ENCODE measurements around the gene ZBED6. TPM values are rescaled to one million over a fixed set of nuclear protein-coding genes. Genes with fewer than 3 reads are reported as not detected.

The ZBED6 gene
- total and polyA plus RNA-seq, 10 of the 15 experiments (the other 5 are each of a cell fraction or from before 2014, with no cell fraction given) = 0.13 to 15.9 (median 4.8) TPM

GRCh38 chr1:203778789-203779188 is 16.6 kb upstream of the ZBED6 start (continued):
- no peak for TF ChIP-seq CTCF (IDR thresholded peaks at IDR 0.05 in 2 of 3, conservative IDR thresholded peaks at IDR 0.05 in 1 of 3; ENCODE audit: control insufficient read depth in 2 of 3, extremely low read depth in 1 of 3, insufficient read depth in 1 of 3, low read depth in 3 of 3, low read length in 3 of 3)
- TF ChIP-seq NBN (IDR thresholded peaks at IDR 0.05) = no peak
- TF ChIP-seq CBFB (IDR thresholded peaks at IDR 0.05; ENCODE audit: low read depth) = no peak
- TF ChIP-seq BCLAF1 (IDR thresholded peaks at IDR 0.05) = no peak

GRCh38 chr1:203781962-203782361 is 13.5 kb upstream of the ZBED6 start:
- FAIRE-seq = no peak
- in situ Hi-C loops (cut with MboI) = no loop called here
- no peaks in the 10 kb centered on the region for H3K27me3 ChIP-seq (replicated peaks in 1 of 2; ENCODE audit: control insufficient read depth in 2 of 2, insufficient read depth in 2 of 2, low read length in 1 of 2)
- no peak overlapping the region for H2AFZ ChIP-seq (ENCODE audit: control insufficient read depth, low read depth, low read length)
- H3K9ac ChIP-seq (ENCODE audit: control insufficient read depth, insufficient read depth, low read length) = no peak overlapping the region
- CTCF ChIA-PET = no interaction called here
- WGBS (ENCODE audit: insufficient coverage, insufficient replicate concordance, low lambda C conversion rate, missing lambda C conversion rate) = 44% methylated on average over 7 of the region's 7 CpGs
- no peak overlapping the region for H3K27ac ChIP-seq (ENCODE audit: control insufficient read depth, insufficient read depth)
- no peak overlapping the region for H3K4me2 ChIP-seq (ENCODE audit: control insufficient read depth, insufficient read depth)
- H3K9me3 ChIP-seq (replicated peaks; ENCODE audit: control insufficient read depth, insufficient read depth, low read length) = no peaks in the 10 kb centered on the region
- H3K79me2 ChIP-seq (ENCODE audit: control insufficient read depth, insufficient read depth, low read length) = no peaks in the 10 kb centered on the region
- RAD21 ChIA-PET (ENCODE audit: unreplicated experiment) = no interaction called here
- no peaks in the 10 kb centered on the region for H4K20me1 ChIP-seq (ENCODE audit: control insufficient read depth, insufficient read depth)
- intact Hi-C loops (cut with micrococcal nuclease; ENCODE audit: unreplicated experiment) = no loop called here
- no peak for ATAC-seq
- no peak for DNase-seq (ENCODE audit: low read depth, low spot score)
- BruUV-seq (replicated peaks) = no TSS peak
- POLR2A ChIA-PET = interaction anchor here (0.7 kb wide), 1 partner anchor 278 kb away, joined by 3 read pairs; no protein-coding TSS in a partner anchor
- H3K4me1 ChIP-seq (ENCODE audit: control insufficient read depth, insufficient read depth, low read length) = no peaks in the 10 kb centered on the region
- SMC1A ChIA-PET (ENCODE audit: uncharacterized antibody, unreplicated experiment) = no interaction called here
- no peak overlapping the region for H3K4me3 ChIP-seq
- no peaks in the 10 kb centered on the region for H3K36me3 ChIP-seq (ENCODE audit: control insufficient read depth in 2 of 2, insufficient read depth in 2 of 2, low read length in 1 of 2)
- TF ChIP-seq ZNF274 (IDR thresholded peaks at IDR 0.05; ENCODE audit: insufficient read depth, insufficient read length) (no peak), DPF2 (IDR thresholded peaks at IDR 0.05) (no peak), CEBPZ (IDR thresholded peaks at IDR 0.05; ENCODE audit: low read depth, low read length) (no peak), SIN3A (IDR thresholded peaks at IDR 0.05; ENCODE audit: low read depth, low read length) (no peak), TAF1 (IDR thresholded peaks at IDR 0.05; ENCODE audit: borderline replicate concordance, low read depth, low read length) (no peak), IRF3 (IDR thresholded peaks at IDR 0.05) (no peak), NRF1 (conservative IDR thresholded peaks at IDR 0.05; ENCODE audit: low read depth, low read length) (no peak)
